ENCODE data around the gene PMS2. TPM values are rescaled to one million over a fixed set of nuclear protein-coding genes. Genes with fewer than 3 reads are reported as not detected.

PMS2 gene
- total and polyA plus RNA-seq, 4 donors, result 1.9 to 7.2 (median 4.9) TPM

- H3K27me3 ChIP-seq (ENCODE audit: control insufficient read depth in 4 of 4, insufficient read depth in 4 of 4, low read length in 3 of 4), result no peaks in the 10 kb centered on the region
- WGBS, result 85% methylated on average over 4 of the region's 4 CpGs
- no peak overlapping the region for H3K27ac ChIP-seq (ENCODE audit: low read depth in 1 of 2, low read length in 2 of 2)
- H3K9ac ChIP-seq (ENCODE audit: low read depth in 1 of 2, low read length in 2 of 2), result no peak overlapping the region
- TF ChIP-seq ATF3 (IDR thresholded peaks at IDR 0.05) (no peak), REST (IDR thresholded peaks at IDR 0.05) (no peak), NR2F2 (IDR thresholded peaks at IDR 0.05) (no peak), FOXA2 (IDR thresholded peaks at IDR 0.05) (no peak), RXRA (IDR thresholded peaks at IDR 0.05) (no peak), TAF1 (conservative IDR thresholded peaks at IDR 0.05) (no peak), SP1 (IDR thresholded peaks at IDR 0.05) (no peak), CTCF (IDR thresholded peaks at IDR 0.05; ENCODE audit: low read depth, low read length, missing input control) (no peak)
- no peak for DNase-seq (ENCODE audit: low spot score)
- H3K36me3 ChIP-seq (ENCODE audit: control insufficient read depth in 4 of 4, insufficient read depth in 3 of 4, low read depth in 1 of 4, low read length in 3 of 4), result peaks cover 9 to 46% (median 35%) of the 10 kb centered on the region in 4 donors
- H3K9me3 ChIP-seq (ENCODE audit: control insufficient read depth in 4 of 4, low read length in 3 of 4), result no peaks in the 10 kb centered on the region
- H3K4me1 ChIP-seq (ENCODE audit: control insufficient read depth in 4 of 4, insufficient read depth in 4 of 4, low read length in 3 of 4), result peaks cover 0 to 3% (median 0%) of the 10 kb centered on the region in 4 donors
- no peak overlapping the region for H3K4me3 ChIP-seq (ENCODE audit: low read depth in 1 of 3, low read length in 3 of 3)
Measured at GRCh38 chr7:6049780-6050179, 40.9 kb upstream of the PMS2 start.

GRCh38 chr7:6035686-6036085 lies 26.8 kb upstream of the PMS2 start:
- TF ChIP-seq CTCF (IDR thresholded peaks at IDR 0.05; ENCODE audit: low read depth, low read length, missing input control) (no peak), SP1 (IDR thresholded peaks at IDR 0.05) (no peak), GABPA (IDR thresholded peaks at IDR 0.05 in 1 of 2, conservative IDR thresholded peaks at IDR 0.05 in 1 of 2) (no peak), MAX (IDR thresholded peaks at IDR 0.05) (no peak), EGR1 (IDR thresholded peaks at IDR 0.05; ENCODE audit: low read depth in 2 of 2) (no peak), JUND (IDR thresholded peaks at IDR 0.05) (no peak)
- H3K27ac ChIP-seq (ENCODE audit: low read depth in 1 of 2, low read length in 2 of 2), result no peak overlapping the region
- H3K4me3 ChIP-seq (ENCODE audit: low read depth in 1 of 3, low read length in 3 of 3), result no peak overlapping the region
- peaks cover 11 to 63% (median 44%) of the 10 kb centered on the region in 4 donors for H3K36me3 ChIP-seq (ENCODE audit: control insufficient read depth in 4 of 4, insufficient read depth in 3 of 4, low read depth in 1 of 4, low read length in 3 of 4)
- no peaks in the 10 kb centered on the region for H3K27me3 ChIP-seq (ENCODE audit: control insufficient read depth in 4 of 4, insufficient read depth in 4 of 4, low read length in 3 of 4)
- 91% methylated on average over 13 of the region's 13 CpGs for WGBS
- no peak overlapping the region for H3K9ac ChIP-seq (ENCODE audit: low read depth in 1 of 2, low read length in 2 of 2)
- no peaks in the 10 kb centered on the region for H3K9me3 ChIP-seq (ENCODE audit: control insufficient read depth in 4 of 4, low read length in 3 of 4)
- H3K4me1 ChIP-seq (ENCODE audit: control insufficient read depth in 4 of 4, insufficient read depth in 4 of 4, low read length in 3 of 4), result peaks cover 0 to 3% (median 0%) of the 10 kb centered on the region in 4 donors
- no peak for DNase-seq (ENCODE audit: low spot score)
